GM20431 (cell line): Measurements from ENCODE around the gene RNU1-3.
"Not testable (repeated sequence)": the region's sequence is repeated elsewhere in the genome, so short reads cannot be mapped to it uniquely, and the experiment has no call there.

ENCODE experiments used
- in situ Hi-C: fragments of 300-500 bp; cut with MseI, MboI; formaldehyde crosslinking; loops from one replicate; pipeline ENCODE4 v1.15.0; 2020; ENCODE audit warnings: low sequenced_read_pairs; ENCODE audit not compliant: unreplicated experiment

Gene RNU1-3

GRCh38 chr1:16658234-16658633 is 8.5 kb downstream of the RNU1-3 start:
- in situ Hi-C loops, result not testable (repeated sequence)

DNA sequence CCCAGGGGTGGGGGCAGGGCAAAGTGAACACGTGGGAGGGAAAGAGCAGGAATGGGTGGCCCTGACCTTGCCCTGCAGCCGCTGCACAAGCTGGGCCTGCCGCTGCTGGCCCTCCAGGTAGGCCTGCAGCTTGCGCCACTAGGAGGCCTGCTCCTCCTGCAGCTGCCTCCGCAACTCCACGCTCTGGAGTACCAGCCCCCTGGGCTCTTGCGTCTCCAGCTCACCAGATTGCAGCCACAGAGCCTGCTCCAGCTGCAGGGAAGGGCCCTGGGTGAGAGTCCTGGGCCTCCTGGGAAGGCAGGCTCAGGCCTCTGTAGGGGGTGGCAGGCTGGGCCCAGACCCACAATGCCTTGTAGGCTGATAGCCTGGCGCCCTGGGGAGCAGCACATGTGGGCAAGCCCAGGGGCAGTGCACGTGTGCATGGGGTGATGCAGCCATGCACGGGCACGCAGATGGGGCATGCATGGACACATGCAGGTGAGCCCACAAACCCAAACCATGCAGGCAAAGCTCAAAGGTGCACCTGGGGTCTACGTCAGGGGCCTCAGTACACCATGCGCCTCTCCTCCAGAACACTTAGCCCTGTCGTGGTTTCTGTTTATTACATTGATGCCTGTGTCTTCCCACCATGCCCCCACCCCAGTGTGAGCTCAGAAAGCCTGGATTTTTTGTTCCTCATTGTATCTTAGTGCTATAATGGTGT is 9.6 kb downstream of the RNU1-3 start:
- in situ Hi-C loops, result not testable (repeated sequence)

DNA sequence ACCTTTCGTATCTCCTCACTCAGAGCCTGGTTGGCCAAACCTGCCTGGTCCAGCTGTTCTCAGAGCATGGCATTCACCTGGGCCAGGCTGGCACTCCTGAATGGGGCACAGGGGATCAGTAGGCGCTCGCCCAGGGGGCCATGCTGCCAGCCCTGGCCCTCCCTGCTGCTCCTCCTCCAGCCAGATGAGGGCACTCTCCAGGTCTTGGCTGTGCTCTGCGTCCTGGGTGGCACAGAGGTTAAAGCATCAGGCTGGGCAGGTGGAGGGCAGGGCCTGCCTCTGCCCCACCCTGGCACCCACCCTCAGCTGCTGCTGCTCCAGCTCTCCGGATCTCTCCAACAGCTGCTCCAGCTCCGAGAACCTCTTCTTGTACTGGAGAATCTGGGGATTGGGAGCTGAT is 10.2 kb downstream of the RNU1-3 start:
- in situ Hi-C loops, result not testable (repeated sequence)

DNA sequence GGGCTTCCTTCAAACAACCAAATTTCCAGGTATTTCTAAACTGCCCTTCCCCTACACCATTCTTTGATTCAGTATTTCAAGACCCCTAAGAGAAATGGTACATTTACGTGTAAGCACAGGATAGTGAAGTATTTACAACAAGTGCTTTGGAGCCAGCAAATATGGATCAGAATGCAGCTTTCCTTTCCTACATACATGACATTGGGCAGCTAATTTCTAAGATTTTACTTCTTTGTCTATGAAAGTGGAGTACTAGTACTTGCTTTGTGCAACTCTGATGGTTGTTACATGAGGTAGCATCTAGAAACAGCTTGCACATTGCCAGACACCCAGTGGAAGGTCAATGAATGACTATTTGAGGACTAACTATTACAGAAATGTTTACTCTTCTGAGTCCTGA is 15.2 kb downstream of the RNU1-3 start:
- in situ Hi-C loops, result not testable (repeated sequence)

- in situ Hi-C loops, result not testable (repeated sequence)
These were observed 16.8 kb downstream of the RNU1-3 start for GRCh38 chr1:16649960-16650359.

GRCh38 chr1:16649390-16649789 is 17.4 kb downstream of the RNU1-3 start:
- in situ Hi-C loops, result not testable (repeated sequence)

GRCh38 chr1:16648756-16649155 is 18.0 kb downstream of the RNU1-3 start:
- in situ Hi-C loops, result not testable (repeated sequence)

GRCh38 chr1:16648250-16648649 is 18.5 kb downstream of the RNU1-3 start:
- in situ Hi-C loops, result not testable (repeated sequence)

GRCh38 chr1:16647179-16648176 is 19.3 kb downstream of the RNU1-3 start:
- in situ Hi-C loops, result not testable (repeated sequence)

- in situ Hi-C loops, result not testable (repeated sequence)
These were observed 20.0 kb downstream of the RNU1-3 start for GRCh38 chr1:16646716-16647115.

DNA sequence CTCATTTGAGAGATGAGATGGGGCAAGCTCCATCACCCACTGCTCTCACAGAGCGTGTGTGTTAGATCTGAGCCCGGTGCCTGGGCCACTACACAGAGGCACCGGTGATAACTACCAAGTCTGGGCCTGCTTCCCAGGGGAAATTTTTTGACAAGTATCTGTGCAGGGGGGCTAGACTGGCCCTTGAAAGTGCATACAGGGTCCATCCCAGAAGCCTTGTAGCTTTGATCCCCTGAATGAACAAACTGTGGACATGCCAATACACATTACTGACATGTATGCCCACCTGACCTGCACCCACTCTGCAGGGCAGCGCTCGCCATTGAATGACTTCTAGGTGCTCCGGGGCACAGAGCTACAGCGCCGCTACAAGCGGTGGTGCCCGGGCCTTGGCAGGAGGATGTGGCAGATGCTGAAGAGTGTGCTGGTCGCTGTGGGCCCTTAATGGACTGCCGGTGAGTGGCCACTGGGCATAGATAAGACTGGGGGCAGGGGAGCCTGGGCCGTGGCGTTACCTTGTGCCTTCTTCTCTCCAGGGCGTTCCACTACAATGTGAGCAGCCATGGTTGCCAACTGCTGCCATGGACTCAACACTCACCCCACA is 20.6 kb downstream of the RNU1-3 start:
- in situ Hi-C loops, result not testable (repeated sequence)

GRCh38 chr1:16645271-16646060 is 21.3 kb downstream of the RNU1-3 start:
- in situ Hi-C loops, result not testable (repeated sequence)

DNA sequence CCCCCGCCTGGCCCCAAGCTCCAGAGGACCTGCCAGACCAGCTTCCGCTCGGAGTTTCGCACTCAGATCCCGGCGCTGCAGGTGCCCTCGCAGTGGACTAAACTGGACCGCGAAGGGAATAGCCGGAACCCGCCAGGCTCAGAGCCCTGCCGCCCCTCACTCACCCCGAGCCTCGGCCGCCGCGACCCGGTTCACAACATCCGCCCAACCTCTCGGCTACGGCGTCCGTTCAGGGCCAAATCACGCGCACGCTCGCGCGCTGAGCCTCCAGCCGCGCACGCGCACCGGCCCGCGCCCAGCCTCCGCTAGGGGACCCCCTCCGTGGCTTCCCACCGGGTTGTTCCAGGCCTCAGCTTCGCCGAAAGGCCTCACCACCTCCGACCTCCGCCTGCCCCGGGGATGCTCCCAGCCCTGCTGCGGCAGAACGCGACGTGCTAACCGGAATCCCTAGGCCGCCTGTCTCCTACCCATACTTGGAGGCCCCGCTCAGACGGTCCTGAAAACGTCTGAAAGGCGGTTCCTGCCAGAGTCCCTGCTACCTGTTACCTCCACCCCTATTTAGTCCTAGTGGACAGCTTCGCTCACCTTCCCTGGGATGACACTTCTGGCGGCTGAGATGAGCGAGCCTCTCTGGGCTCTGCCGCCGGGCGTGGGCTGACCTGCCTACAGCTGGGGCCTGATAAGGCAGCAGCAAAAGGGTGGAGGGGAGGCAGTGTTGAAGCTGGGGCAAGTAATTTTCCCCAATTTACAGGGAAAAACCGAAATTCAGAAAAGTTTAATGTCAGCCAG is 22.1 kb downstream of the RNU1-3 start:
- in situ Hi-C loops, result not testable (repeated sequence)

DNA sequence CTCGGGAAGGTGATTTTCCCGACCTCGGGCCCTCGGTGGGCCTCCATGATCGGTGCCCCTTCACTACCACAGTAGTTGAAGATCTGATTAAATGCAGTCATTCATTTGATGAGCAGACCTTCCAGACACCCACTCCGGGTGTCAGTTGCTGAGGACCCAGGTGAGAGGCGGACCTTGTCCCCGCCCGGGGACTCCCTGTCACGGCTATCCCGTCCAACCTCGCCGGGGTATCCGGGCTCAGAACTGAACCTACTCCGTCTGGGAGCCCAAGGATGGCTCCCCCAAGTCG is 22.6 kb downstream of the RNU1-3 start:
- in situ Hi-C loops, result no loop called here

DNA sequence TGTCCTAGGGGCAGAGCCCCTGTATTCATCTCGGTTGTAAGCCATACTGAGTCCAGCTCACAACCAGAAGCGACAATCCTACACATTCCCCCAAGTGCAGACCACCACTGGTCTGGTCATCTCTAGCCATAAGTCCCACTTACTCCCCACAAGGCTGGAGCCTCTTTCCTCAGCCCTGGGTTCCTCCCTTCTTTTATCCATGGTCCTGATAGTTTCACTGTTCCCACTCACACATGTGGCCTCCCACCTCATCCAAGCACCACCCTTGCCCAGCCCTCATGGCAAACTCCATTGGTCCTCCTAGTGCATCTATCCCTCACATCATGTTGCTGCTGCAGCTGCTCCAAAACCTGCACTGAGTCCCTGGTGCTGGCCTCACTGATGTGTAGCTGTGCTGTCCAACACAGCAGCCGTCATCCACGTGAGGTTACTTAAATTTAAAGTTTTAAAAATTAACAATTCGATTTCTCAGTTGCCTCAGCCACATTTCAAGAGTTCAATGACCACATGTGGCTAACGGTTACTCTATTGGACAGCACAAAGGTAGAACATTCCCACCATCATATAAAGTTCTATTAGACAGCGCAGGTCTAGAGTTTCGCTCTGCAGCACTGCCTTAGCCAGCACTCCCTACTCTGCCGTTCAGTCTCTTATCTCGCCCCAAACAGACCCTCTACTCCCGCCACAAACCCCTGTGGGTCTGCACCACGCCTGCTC is 23.1 kb downstream of the RNU1-3 start:
- in situ Hi-C loops, result not testable (repeated sequence)

DNA sequence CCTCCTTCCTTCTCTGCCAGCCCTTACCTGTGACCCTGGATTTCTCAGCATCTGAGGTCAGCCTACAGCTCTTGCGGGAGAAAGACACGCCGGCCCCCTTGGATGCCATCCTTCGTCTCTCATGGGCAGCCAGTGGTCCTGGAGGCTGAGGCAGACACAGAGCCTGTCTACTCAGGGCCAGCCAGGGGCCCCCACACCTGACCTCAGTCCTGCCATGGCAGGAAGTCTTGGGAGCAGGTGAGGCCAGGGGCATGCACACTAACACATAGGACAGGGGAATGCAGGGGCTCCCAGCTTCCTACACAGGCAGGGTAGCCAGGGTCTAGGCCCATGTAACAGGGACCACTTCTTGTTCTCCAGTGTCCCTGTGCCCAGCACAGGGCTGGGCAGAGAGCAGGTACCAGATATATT is 23.7 kb downstream of the RNU1-3 start:
- in situ Hi-C loops, result not testable (repeated sequence)

GRCh38 chr1:16642025-16642966 is 24.5 kb downstream of the RNU1-3 start:
- in situ Hi-C loops, result not testable (repeated sequence)
